Measurements from ENCODE around the gene RBM27.
"Not testable (repeated sequence)": the region's sequence is repeated elsewhere in the genome, so short reads cannot be mapped to it uniquely, and the experiment has no call there.

Gene RBM27

DNA sequence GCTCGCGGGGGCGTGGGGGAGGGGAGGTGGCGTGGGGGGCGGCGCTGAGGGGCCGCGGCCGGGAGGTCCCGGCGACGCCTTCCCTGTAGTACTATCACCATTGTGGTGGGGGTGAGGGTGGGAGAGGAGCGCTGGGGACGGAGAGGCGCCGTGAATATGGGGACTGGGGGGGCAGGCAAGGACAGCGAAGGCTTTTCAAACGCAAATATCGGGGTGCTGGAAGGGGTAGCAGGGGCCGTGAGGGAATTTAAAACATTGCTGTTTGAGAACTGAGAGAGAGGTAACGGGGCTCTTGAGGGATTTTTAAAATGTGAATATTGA is 427 bp downstream of the RBM27 start:
- Histone ChIP-seq H3K9me3 (ENCODE audit: low read depth, low read length) (no peaks in the 10 kb centered on the region), H3K36me3 (ENCODE audit: insufficient read depth, low read length) (no peaks in the 10 kb centered on the region; the same call in 1 of the 2 replicates), H3K27ac (peak overlapping the region; percentile 42; the same call in 1 of the 2 replicates), H3K9ac (ENCODE audit: insufficient read length) (peak overlapping the region; percentile 91), H3K4me3 (peak overlapping the region; percentile 84)
- DNase-seq (ENCODE audit: low read depth, low spot score), result no peak
- TF ChIP-seq FOXP2 (optimal IDR thresholded peaks at IDR 0.05; ENCODE audit: control extremely low read depth, extremely low read length, insufficient read depth), result no peak
- TF ChIP-seq EZH2 (IDR thresholded peaks at IDR 0.05), result no peak
- no peak for TF ChIP-seq POLR2AphosphoS5 (IDR thresholded peaks at IDR 0.05; ENCODE audit: borderline replicate concordance, low read depth, low read length)

DNA sequence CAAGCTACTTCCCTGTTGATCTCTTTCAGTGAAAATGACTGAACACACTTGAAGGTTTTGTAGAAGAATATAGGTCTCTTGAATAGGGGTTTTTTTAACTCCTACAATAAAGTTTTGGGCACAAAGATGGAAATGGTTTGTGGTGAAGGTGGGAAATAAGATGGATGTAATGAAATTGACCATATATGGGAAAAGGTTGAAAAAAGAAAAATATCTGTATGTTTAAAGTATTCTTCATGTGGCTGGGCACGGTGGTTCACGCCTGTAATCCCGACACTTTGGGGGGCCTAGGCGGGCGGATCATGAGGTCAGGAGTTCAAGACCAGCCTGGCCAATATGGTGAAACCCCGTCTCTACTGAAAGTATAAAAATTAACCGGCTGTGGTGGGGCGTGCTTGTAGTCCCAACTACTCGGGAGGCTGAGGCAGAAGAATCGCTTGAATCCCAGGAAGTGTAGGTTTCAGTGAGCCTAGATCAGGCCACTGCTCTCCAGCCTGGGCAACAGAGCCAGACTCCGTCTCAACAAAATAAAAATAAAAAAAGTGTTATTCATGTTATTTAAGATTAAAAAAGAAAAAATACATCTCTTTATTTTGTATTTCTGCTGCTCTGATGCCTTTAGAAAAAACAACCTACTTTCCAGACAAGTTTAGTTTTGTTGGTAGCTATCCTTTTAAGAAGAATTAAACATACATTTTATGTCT is 2.2 kb downstream of the RBM27 start:
- Histone ChIP-seq H3K36me3 (ENCODE audit: insufficient read depth, low read length) (peaks cover 7% of the 10 kb centered on the region), H3K9me3 (ENCODE audit: low read depth, low read length) (no peaks in the 10 kb centered on the region), H3K9ac (ENCODE audit: insufficient read length) (peak overlapping the region; percentile 28), H3K27ac (no peak overlapping the region), H3K4me3 (peak overlapping the region; percentile 84)
- TF ChIP-seq EZH2 (IDR thresholded peaks at IDR 0.05), result no peak
- no peak for TF ChIP-seq FOXP2 (optimal IDR thresholded peaks at IDR 0.05; ENCODE audit: control extremely low read depth, extremely low read length, insufficient read depth)
- TF ChIP-seq POLR2AphosphoS5 (IDR thresholded peaks at IDR 0.05; ENCODE audit: borderline replicate concordance, low read depth, low read length), result no peak
- no peak for DNase-seq (ENCODE audit: low read depth, low spot score)

DNA sequence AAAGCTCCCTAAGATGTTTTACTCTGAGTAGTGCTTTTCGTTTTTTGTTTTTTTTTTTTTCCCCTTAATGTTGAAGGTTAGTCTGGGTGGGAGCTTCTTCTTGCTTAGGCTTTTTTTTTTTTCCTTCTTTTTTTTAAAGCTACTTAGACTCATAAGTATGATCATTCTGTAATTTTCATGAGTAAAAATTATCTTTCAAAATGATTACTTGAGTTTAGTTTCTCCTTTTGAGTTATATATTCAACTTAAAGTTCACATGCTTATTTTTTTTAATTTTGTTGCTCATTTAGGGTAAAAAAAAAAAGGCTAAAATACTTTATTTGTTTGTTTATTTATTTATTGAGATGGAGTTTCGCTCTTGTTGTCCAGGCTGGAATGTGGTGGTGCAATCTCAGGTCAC is 2.9 kb downstream of the RBM27 start:
- H3K36me3 ChIP-seq (ENCODE audit: insufficient read depth, low read length), result peaks cover 7% of the 10 kb centered on the region
- no peak for DNase-seq (ENCODE audit: low read depth, low spot score)
- H3K4me3 ChIP-seq, result no peak overlapping the region
- no peak for TF ChIP-seq FOXP2 (optimal IDR thresholded peaks at IDR 0.05; ENCODE audit: control extremely low read depth, extremely low read length, insufficient read depth)
- TF ChIP-seq EZH2 (IDR thresholded peaks at IDR 0.05), result no peak
- TF ChIP-seq POLR2AphosphoS5 (IDR thresholded peaks at IDR 0.05; ENCODE audit: borderline replicate concordance, low read depth, low read length), result no peak
- H3K9ac ChIP-seq (ENCODE audit: insufficient read length), result peak overlapping the region; percentile 0
- H3K27ac ChIP-seq, result no peak overlapping the region
- H3K9me3 ChIP-seq (ENCODE audit: low read depth, low read length), result no peaks in the 10 kb centered on the region

DNA sequence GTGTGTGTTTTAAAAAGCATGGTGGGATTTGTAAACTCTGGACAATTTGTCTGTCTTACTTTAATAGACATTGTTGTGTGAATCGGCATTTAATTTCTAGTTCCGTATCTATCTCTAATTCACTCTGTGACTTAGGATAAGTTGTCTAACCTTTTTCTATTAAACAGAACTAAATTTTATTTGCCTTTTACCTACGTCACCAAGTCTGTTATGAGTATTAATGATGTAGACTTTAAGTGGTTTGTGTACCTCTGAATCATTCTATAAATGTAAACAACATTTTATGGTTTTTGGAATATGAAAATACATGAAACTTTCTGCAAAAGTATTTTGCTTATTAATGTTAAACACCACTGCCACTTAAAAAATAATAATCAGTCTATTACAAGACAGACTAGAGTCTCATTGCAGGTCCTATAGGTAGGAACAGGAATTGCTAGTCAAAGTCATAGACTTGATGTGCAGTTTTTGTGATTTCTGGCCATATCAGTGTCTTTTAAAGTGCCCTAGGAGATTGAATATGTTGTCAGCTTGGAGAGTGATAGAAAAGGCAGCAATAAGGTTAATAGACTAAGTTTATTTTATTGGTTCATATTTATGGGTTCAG is 5.6 kb downstream of the RBM27 start:
- Histone ChIP-seq H3K4me3 (no peak overlapping the region), H3K27ac (peak overlapping the region; percentile 44; the same call in 1 of the 2 replicates)
- TF ChIP-seq EZH2 (IDR thresholded peaks at IDR 0.05) (no peak), FOXP2 (optimal IDR thresholded peaks at IDR 0.05; ENCODE audit: control extremely low read depth, extremely low read length, insufficient read depth) (no peak), POLR2AphosphoS5 (IDR thresholded peaks at IDR 0.05; ENCODE audit: borderline replicate concordance, low read depth, low read length) (no peak)

DNA sequence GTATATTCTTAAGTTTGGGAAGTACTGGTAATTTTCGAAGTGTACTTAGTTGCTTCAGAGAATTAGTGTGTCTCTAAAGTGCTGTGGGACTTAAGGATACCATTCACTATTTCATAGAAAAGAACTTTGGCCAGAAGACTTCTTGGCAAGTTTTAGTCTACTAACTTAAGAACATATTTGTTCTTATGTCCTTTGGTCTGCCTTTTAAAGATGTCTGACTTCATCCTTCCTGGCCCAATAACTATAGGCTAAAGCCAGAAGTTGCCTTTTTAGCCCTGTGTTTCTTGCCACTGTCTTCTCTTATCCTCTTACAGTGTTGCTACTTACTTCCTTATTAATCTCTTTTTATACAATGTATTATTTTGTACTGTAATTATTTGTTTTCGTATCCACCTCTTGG is 6.3 kb downstream of the RBM27 start:
- Histone ChIP-seq H3K9me3 (ENCODE audit: low read depth, low read length) (no peaks in the 10 kb centered on the region), H3K4me3 (no peak overlapping the region), H3K9ac (ENCODE audit: insufficient read length) (no peak overlapping the region), H3K27ac (peak overlapping the region; percentile 3; the same call in 1 of the 2 replicates), H3K36me3 (ENCODE audit: insufficient read depth, low read length) (peaks cover 9% of the 10 kb centered on the region)
- no peak for TF ChIP-seq FOXP2 (optimal IDR thresholded peaks at IDR 0.05; ENCODE audit: control extremely low read depth, extremely low read length, insufficient read depth)
- no peak for TF ChIP-seq EZH2 (IDR thresholded peaks at IDR 0.05)
- TF ChIP-seq POLR2AphosphoS5 (IDR thresholded peaks at IDR 0.05; ENCODE audit: borderline replicate concordance, low read depth, low read length), result no peak
- no peak for DNase-seq (ENCODE audit: low read depth, low spot score)

More for the DNA sequence above, 5.6 kb downstream of the RBM27 start:
- Histone ChIP-seq H3K36me3 (ENCODE audit: insufficient read depth, low read length) (peaks cover 9% of the 10 kb centered on the region), H3K9me3 (ENCODE audit: low read depth, low read length) (no peaks in the 10 kb centered on the region), H3K9ac (ENCODE audit: insufficient read length) (no peak overlapping the region)
- no peak for DNase-seq (ENCODE audit: low read depth, low spot score)

DNA sequence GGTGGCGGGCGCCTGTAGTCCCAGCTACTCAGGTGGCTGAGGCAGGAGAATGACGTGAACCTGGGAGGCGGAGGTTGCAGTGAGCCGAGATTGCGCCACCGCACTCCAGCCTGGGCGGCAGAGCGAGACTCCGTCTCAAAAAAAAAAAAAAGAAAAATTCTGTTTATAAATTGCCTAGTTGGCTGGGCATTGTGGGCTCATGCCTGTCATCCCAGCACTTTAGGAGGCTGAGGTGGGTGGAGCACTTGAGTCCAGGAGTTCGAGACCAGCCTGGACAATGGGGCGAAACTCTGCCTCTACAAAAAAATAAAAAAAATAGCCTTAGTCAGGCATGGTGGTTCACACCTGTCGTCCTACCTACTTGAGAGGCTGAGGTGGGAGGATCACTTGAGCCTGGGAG is 7.4 kb downstream of the RBM27 start:
- DNase-seq (ENCODE audit: low read depth, low spot score); H3K27ac ChIP-seq; H3K36me3 ChIP-seq (ENCODE audit: insufficient read depth, low read length); H3K4me3 ChIP-seq; H3K9me3 ChIP-seq (ENCODE audit: low read depth, low read length); H3K9ac ChIP-seq (ENCODE audit: insufficient read length): not testable (repeated sequence)

DNA sequence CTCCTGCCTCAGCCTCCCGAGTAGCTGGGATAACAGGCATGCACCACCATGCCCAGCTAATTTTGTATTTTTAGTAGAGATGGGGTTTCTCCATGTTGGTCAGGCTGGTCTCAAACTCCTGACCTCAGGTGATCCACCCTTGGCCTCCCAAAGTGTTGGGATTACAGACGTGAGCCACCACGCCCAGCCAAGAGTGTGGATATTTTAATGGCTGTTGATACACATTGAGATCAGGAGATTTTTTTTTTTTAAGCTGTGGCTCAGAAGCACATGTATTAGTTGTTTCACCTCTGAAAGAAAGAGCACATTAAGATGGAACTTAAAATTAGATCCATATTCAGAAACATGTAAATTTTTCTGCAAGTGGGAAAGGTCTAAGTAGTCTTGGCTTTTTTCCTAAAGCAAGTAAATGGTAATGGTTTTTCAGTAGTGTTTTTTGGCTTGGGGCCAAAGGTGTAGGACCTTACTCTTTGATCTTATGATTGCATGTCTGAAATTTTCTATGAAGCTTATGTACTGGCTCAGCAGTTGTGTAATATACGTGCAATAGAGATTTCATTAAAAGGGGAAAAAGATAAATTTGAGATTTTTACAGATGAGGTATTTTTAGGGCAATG is 9.9 kb downstream of the RBM27 start:
- Histone ChIP-seq H3K9ac (ENCODE audit: insufficient read length) (peak overlapping the region; percentile 14), H3K4me3 (peak overlapping the region; percentile 56), H3K36me3 (ENCODE audit: insufficient read depth, low read length) (peaks cover 20% of the 10 kb centered on the region), H3K9me3 (ENCODE audit: low read depth, low read length) (no peaks in the 10 kb centered on the region), H3K27ac (peak overlapping the region; percentile 81)
- peak; percentile 60 for DNase-seq (ENCODE audit: low read depth, low spot score)
- no peak for TF ChIP-seq FOXP2 (optimal IDR thresholded peaks at IDR 0.05; ENCODE audit: control extremely low read depth, extremely low read length, insufficient read depth)
- TF ChIP-seq EZH2 (IDR thresholded peaks at IDR 0.05), result no peak
- no peak for TF ChIP-seq POLR2AphosphoS5 (IDR thresholded peaks at IDR 0.05; ENCODE audit: borderline replicate concordance, low read depth, low read length)

DNA sequence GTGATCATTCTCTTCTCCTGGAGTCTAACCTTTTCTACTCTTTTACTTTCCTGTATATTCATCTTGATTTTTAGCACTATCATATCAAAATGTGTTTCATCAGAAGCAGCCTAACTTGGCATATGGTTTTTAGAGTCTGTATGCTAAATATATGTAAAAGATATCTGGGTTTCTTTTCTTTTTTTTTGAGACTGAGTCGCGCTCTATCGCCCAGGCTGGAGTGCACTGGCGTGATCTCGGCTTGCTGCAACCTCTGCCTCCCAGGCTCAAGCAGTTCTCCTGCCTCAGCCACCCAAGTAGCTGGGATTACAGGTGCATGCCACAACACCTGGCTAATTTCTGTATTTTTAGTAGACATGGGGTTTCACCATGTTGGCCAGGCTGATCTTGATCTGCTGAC is 11.5 kb downstream of the RBM27 start:
- not testable (repeated sequence) for DNase-seq (ENCODE audit: low read depth, low spot score); H3K4me3 ChIP-seq; H3K9me3 ChIP-seq (ENCODE audit: low read depth, low read length); H3K9ac ChIP-seq (ENCODE audit: insufficient read length)
- Histone ChIP-seq H3K27ac (peak overlapping the region; percentile 81; the same call in 1 of the 2 replicates), H3K36me3 (ENCODE audit: insufficient read depth, low read length) (peaks cover 34% of the 10 kb centered on the region)
